HepG2 (cell line): ENCODE data around the gene ARHGAP4. TPM values are rescaled to one million over a fixed set of nuclear protein-coding genes. Genes with fewer than 3 reads are reported as not detected.

Experiments used
- GLMP ChIP-seq: sonication (generic); formaldehyde crosslinking; IDR thresholded peaks from 2 replicates; pipeline ENCODE4 v1.9.0; 2021; ENCODE audit warnings: missing genetic modification reagents, mild to moderate bottlenecking, borderline replicate concordance
- HNF1B ChIP-seq: sonication (generic); formaldehyde crosslinking; IDR thresholded peaks from 2 replicates; pipeline ENCODE4 v1.5.1; 2020; ENCODE audit warnings: mild to moderate bottlenecking, moderate library complexity, missing genetic modification reagents
- MZF1 ChIP-seq: sonication (generic); formaldehyde crosslinking; IDR thresholded peaks from 2 replicates; pipeline ENCODE4 v1.8.1; 2023; ENCODE audit warnings: mild to moderate bottlenecking, missing genetic modification reagents, borderline replicate concordance
- NFRKB ChIP-seq: fragments of 450-650 bp; IDR thresholded peaks from 2 replicates; pipeline ENCODE4 v1.6.1; 2017
- REL ChIP-seq: sonication (generic); formaldehyde crosslinking; conservative IDR thresholded peaks from 2 replicates; pipeline ENCODE4 v1.8.0; 2022; ENCODE audit warnings: mild to moderate bottlenecking, missing genetic modification reagents, moderate library complexity
- SAP130 ChIP-seq: IDR thresholded peaks from 2 replicates; pipeline ENCODE4 v1.6.1; 2016; ENCODE audit warnings: low read depth
- ZKSCAN8 ChIP-seq: IDR thresholded peaks from 2 replicates; pipeline ENCODE4 v1.6.1; 2016; ENCODE audit warnings: borderline replicate concordance, missing genetic modification reagents, missing compliant biosample characterization
- ZNF235 ChIP-seq: sonication (generic); formaldehyde crosslinking; IDR thresholded peaks from 2 replicates; pipeline ENCODE4 v1.8.1; 2023; ENCODE audit warnings: mild to moderate bottlenecking, missing genetic modification reagents, borderline replicate concordance
- ZNF567 ChIP-seq: sonication (generic); formaldehyde crosslinking; IDR thresholded peaks from 2 replicates; pipeline ENCODE4 v1.8.1; 2023; ENCODE audit warnings: mild to moderate bottlenecking, missing genetic modification reagents, borderline replicate concordance
- ZNF619 ChIP-seq: sonication (generic); formaldehyde crosslinking; IDR thresholded peaks from 2 replicates; pipeline ENCODE4 v1.4.0; 2020; ENCODE audit warnings: mild to moderate bottlenecking, missing genetic modification reagents
- ZNF691 ChIP-seq: sonication (generic); formaldehyde crosslinking; IDR thresholded peaks from 2 replicates; pipeline ENCODE4 v1.4.0; 2020; ENCODE audit warnings: missing genetic modification reagents, low read depth, mild to moderate bottlenecking, borderline replicate concordance
- polyA plus RNA-seq, 8 experiments: library from polyadenylated mRNA; depleted of rRNA in 3 of 8; stranded (reverse) in 7 of 8; unstranded in 1 of 8; fragments of >200 nt; fragmentation: Illumina TruSeq in 4 of 8; extraction: Trizol in 4 of 8; gene quantifications; 2 replicates each; pipeline versions ENCODE4 v1.2.1 to v1.2.3, GENCODE V29; 2011 to 2016; ENCODE audit warnings: low read depth in 4 of 8, missing spikeins in 1 of 8, mixed read lengths in 1 of 8; ENCODE audit not compliant: insufficient read depth in 1 of 8
- total RNA-seq, 5 experiments: library from RNA; depleted of rRNA; stranded (reverse); fragments of >200 nt; fragmentation: Illumina TruSeq; extraction: Trizol; gene quantifications; 2 replicates each; pipeline ENCODE4 v1.2.3, GENCODE V29; 2016; ENCODE audit warnings: low read depth in 1 of 5
- TF ChIP-seq, protein P1 (sequence below): sonication (generic); formaldehyde crosslinking; IDR thresholded peaks from 2 replicates; pipeline ENCODE4 v1.4.0; 2020; ENCODE audit warnings: missing genetic modification reagents
- TF ChIP-seq, protein P2 (sequence below): IDR thresholded peaks from 2 replicates; pipeline ENCODE4 v1.4.0; 2020; ENCODE audit warnings: mild to moderate bottlenecking, missing genetic modification reagents

ARHGAP4 gene
- total and polyA plus RNA-seq, 2 of the 13 experiments (the other 11 are each of a cell fraction or from before 2014, with no cell fraction given), result 0.57 to 0.64 TPM

GRCh38 chrX:153970357-153971123 lies 44.5 kb upstream of the ARHGAP4 start (continued):
- TF ChIP-seq, protein P1, sequence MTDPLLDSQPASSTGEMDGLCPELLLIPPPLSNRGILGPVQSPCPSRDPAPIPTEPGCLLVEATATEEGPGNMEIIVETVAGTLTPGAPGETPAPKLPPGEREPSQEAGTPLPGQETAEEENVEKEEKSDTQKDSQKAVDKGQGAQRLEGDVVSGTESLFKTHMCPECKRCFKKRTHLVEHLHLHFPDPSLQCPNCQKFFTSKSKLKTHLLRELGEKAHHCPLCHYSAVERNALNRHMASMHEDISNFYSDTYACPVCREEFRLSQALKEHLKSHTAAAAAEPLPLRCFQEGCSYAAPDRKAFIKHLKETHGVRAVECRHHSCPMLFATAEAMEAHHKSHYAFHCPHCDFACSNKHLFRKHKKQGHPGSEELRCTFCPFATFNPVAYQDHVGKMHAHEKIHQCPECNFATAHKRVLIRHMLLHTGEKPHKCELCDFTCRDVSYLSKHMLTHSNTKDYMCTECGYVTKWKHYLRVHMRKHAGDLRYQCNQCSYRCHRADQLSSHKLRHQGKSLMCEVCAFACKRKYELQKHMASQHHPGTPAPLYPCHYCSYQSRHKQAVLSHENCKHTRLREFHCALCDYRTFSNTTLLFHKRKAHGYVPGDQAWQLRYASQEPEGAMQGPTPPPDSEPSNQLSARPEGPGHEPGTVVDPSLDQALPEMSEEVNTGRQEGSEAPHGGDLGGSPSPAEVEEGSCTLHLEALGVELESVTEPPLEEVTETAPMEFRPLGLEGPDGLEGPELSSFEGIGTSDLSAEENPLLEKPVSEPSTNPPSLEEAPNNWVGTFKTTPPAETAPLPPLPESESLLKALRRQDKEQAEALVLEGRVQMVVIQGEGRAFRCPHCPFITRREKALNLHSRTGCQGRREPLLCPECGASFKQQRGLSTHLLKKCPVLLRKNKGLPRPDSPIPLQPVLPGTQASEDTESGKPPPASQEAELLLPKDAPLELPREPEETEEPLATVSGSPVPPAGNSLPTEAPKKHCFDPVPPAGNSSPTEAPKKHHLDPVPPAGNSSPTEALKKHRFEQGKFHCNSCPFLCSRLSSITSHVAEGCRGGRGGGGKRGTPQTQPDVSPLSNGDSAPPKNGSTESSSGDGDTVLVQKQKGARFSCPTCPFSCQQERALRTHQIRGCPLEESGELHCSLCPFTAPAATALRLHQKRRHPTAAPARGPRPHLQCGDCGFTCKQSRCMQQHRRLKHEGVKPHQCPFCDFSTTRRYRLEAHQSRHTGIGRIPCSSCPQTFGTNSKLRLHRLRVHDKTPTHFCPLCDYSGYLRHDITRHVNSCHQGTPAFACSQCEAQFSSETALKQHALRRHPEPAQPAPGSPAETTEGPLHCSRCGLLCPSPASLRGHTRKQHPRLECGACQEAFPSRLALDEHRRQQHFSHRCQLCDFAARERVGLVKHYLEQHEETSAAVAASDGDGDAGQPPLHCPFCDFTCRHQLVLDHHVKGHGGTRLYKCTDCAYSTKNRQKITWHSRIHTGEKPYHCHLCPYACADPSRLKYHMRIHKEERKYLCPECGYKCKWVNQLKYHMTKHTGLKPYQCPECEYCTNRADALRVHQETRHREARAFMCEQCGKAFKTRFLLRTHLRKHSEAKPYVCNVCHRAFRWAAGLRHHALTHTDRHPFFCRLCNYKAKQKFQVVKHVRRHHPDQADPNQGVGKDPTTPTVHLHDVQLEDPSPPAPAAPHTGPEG (CRISPR knock-in tag), result no peak
- TF ChIP-seq, protein P2, sequence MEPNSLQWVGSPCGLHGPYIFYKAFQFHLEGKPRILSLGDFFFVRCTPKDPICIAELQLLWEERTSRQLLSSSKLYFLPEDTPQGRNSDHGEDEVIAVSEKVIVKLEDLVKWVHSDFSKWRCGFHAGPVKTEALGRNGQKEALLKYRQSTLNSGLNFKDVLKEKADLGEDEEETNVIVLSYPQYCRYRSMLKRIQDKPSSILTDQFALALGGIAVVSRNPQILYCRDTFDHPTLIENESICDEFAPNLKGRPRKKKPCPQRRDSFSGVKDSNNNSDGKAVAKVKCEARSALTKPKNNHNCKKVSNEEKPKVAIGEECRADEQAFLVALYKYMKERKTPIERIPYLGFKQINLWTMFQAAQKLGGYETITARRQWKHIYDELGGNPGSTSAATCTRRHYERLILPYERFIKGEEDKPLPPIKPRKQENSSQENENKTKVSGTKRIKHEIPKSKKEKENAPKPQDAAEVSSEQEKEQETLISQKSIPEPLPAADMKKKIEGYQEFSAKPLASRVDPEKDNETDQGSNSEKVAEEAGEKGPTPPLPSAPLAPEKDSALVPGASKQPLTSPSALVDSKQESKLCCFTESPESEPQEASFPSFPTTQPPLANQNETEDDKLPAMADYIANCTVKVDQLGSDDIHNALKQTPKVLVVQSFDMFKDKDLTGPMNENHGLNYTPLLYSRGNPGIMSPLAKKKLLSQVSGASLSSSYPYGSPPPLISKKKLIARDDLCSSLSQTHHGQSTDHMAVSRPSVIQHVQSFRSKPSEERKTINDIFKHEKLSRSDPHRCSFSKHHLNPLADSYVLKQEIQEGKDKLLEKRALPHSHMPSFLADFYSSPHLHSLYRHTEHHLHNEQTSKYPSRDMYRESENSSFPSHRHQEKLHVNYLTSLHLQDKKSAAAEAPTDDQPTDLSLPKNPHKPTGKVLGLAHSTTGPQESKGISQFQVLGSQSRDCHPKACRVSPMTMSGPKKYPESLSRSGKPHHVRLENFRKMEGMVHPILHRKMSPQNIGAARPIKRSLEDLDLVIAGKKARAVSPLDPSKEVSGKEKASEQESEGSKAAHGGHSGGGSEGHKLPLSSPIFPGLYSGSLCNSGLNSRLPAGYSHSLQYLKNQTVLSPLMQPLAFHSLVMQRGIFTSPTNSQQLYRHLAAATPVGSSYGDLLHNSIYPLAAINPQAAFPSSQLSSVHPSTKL, result no peak
- TF ChIP-seq MZF1 (CRISPR knock-in tag), result no peak
- no peak for TF ChIP-seq ZNF235
- TF ChIP-seq SAP130, result 0 out of 2 replicates have a peak, but pooled peaks have one; percentile 3
- no peak for TF ChIP-seq ZNF567
- TF ChIP-seq GLMP, result no peak
- peak; percentile 26; the same call in 1 of the 2 replicates for TF ChIP-seq HNF1B (CRISPR knock-in tag)
- TF ChIP-seq REL (CRISPR knock-in tag), result no peak
- TF ChIP-seq ZNF691 (CRISPR knock-in tag), result no peak; the same call in 1 of the 2 replicates
- no peak for TF ChIP-seq NFRKB
- no peak for TF ChIP-seq ZNF619
- TF ChIP-seq ZKSCAN8 (CRISPR knock-in tag), result no peak
